ENCODE results near the gene EHHADH.

EHHADH gene

DNA sequence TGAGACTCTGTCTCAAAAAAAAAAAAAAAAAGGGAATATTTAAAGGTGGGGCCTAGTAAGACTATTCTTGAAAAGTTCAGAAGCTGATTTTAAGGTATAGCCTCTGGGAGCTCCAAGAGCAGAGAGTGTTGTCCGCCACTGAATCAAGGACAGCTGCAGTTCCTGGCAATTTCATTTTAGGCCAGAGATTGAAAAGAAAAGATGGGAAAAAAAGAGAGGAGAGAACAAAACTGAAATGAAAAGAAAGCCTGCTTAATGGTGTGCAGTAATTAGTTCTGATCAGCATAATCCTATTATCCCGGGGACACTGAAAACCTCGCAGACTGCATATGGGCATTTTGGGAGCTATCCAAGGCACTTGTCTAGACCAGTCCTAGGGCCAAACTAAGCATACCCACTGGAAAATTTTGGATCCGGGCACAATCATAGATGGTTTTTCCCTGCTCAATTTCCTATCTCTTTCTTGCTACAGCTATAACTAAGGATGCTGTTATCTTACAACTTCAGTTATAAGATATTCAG is 43.2 kb downstream of the EHHADH start:
- H3K4me2 ChIP-seq (ENCODE audit: low read length) = no peak overlapping the region
- no peaks in the 10 kb centered on the region for H3K27me3 ChIP-seq (ENCODE audit: insufficient read depth, low read length)
- H2BK5ac ChIP-seq (ENCODE audit: low read depth, low read length, poor library complexity) = no peak overlapping the region
- H4K91ac ChIP-seq (ENCODE audit: low read depth, low read length) = no peak overlapping the region
- no peak overlapping the region for H3K14ac ChIP-seq (ENCODE audit: low read length)
- no peaks in the 10 kb centered on the region for H3K79me2 ChIP-seq (ENCODE audit: control insufficient read depth, insufficient read depth, low read length, poor library complexity)
- H2AFZ ChIP-seq (ENCODE audit: insufficient read depth, low read length, poor library complexity) = no peak overlapping the region
- no peaks in the 10 kb centered on the region for H3K4me1 ChIP-seq (ENCODE audit: control insufficient read depth in 1 of 2, insufficient read depth in 2 of 2, low read length in 2 of 2)
- no peak overlapping the region for H3K9ac ChIP-seq (ENCODE audit: low read length)
- H4K8ac ChIP-seq (ENCODE audit: low read depth, low read length) = no peak overlapping the region
- H3K4me3 ChIP-seq (ENCODE audit: low read depth, low read length) = no peak overlapping the region
- H2BK12ac ChIP-seq (ENCODE audit: low read length) = no peak overlapping the region
- no peaks in the 10 kb centered on the region for H3K79me1 ChIP-seq (ENCODE audit: low read length)
- H4K12ac ChIP-seq (ENCODE audit: low read depth, low read length) = no peak overlapping the region
- no peak overlapping the region for H3K18ac ChIP-seq (ENCODE audit: low read length)
- H2BK120ac ChIP-seq (ENCODE audit: insufficient read depth, low read length, poor library complexity) = no peak overlapping the region
- H3K27ac ChIP-seq (ENCODE audit: low read depth, low read length) = no peak overlapping the region
- DNase-seq = no peak
- no peaks in the 10 kb centered on the region for H3K9me3 ChIP-seq (ENCODE audit: insufficient read depth, low read depth, low read length)
- no CpG with 5 or more reads among the region's 4 CpGs for WGBS (ENCODE audit: extremely low coverage, insufficient coverage, insufficient read length)
- H3K4ac ChIP-seq (ENCODE audit: low read depth, low read length) = no peak overlapping the region
- no peak overlapping the region for H2AK5ac ChIP-seq (ENCODE audit: low read length)
- H3K36me3 ChIP-seq (ENCODE audit: control insufficient read depth in 1 of 2, insufficient read depth in 2 of 2, low read length in 2 of 2) = no peaks in the 10 kb centered on the region
- no peak overlapping the region for H3K23ac ChIP-seq (ENCODE audit: low read length)

DNA sequence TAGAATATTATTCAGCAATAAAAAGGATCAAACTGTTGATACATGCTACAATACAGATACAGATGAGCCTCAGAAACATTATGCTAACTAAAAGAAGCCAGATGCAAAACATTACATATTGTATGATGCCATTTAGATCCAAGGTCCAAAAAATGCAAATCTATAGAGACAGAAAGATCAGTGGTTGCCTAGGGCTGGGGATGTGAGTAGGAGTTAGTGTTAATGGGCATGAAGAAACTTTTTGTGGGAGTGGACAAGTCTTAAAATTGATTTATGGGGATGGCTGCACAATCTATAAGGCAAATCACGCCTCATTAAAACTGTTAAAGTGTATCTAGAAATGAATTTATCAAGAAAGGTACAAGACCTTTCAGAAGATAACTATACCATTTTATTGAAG is 45.0 kb downstream of the EHHADH start:
- Histone ChIP-seq H3K4me2 (ENCODE audit: low read length) (no peak overlapping the region), H3K79me2 (ENCODE audit: control insufficient read depth, insufficient read depth, low read length, poor library complexity) (no peaks in the 10 kb centered on the region), H2BK12ac (ENCODE audit: low read length) (no peak overlapping the region), H4K12ac (ENCODE audit: low read depth, low read length) (no peak overlapping the region), H3K14ac (ENCODE audit: low read length) (no peak overlapping the region), H2AK5ac (ENCODE audit: low read length) (no peak overlapping the region), H3K4me3 (ENCODE audit: low read depth, low read length) (no peak overlapping the region), H2BK5ac (ENCODE audit: low read depth, low read length, poor library complexity) (no peak overlapping the region), H3K4ac (ENCODE audit: low read depth, low read length) (no peak overlapping the region), H4K91ac (ENCODE audit: low read depth, low read length) (no peak overlapping the region), H4K8ac (ENCODE audit: low read depth, low read length) (no peak overlapping the region), H3K18ac (ENCODE audit: low read length) (no peak overlapping the region), H3K9me3 (ENCODE audit: insufficient read depth, low read depth, low read length) (no peaks in the 10 kb centered on the region), H3K79me1 (ENCODE audit: low read length) (no peaks in the 10 kb centered on the region), H3K36me3 (ENCODE audit: control insufficient read depth in 1 of 2, insufficient read depth in 2 of 2, low read length in 2 of 2) (no peaks in the 10 kb centered on the region), H2BK120ac (ENCODE audit: insufficient read depth, low read length, poor library complexity) (no peak overlapping the region), H3K27ac (ENCODE audit: low read depth, low read length) (no peak overlapping the region), H2AFZ (ENCODE audit: insufficient read depth, low read length, poor library complexity) (no peak overlapping the region), H3K9ac (ENCODE audit: low read length) (no peak overlapping the region), H3K23ac (ENCODE audit: low read length) (no peak overlapping the region), H3K27me3 (ENCODE audit: insufficient read depth, low read length) (no peaks in the 10 kb centered on the region), H3K4me1 (ENCODE audit: control insufficient read depth in 1 of 2, insufficient read depth in 2 of 2, low read length in 2 of 2) (no peaks in the 10 kb centered on the region)
- DNase-seq = no peak
- no CpG with 5 or more reads among the region's 1 CpG for WGBS (ENCODE audit: extremely low coverage, insufficient coverage, insufficient read length)

DNA sequence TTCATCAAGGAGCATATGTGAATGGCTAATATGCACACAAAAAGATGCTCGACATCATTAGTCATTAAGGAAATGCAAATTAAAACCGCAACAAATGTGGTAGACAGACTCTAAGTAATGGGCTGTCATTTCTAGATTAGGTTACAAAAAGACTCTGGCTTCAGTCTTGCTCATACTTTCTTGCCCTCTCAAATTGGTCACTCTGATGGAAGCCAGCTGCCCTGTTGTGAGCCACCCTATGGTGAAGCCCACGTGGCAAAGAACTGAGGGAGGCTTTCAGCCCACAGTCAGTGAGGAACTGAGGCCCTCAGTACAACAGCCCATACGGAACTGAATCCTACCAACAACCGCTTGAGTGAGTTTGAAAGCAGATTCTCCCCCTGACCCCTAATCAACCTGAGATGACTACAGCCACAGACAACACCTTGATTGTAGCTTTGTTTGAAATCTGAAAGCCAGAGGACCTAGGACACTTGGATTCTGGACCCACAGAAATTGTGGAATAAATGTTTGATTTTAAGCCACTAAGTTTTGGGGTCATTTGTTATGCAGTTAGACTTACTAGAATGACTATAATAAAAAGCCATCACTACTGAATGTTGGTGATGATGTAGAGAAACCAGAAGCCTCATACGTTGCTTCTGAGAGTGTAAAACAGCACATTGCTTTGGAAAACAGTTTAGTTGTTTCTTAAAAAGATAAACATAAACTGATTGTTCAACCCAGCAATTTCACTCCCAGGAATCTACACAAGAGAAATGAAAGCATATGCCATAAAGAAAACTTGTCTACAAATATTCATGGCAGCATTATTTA is 45.7 kb downstream of the EHHADH start:
- Histone ChIP-seq H3K4me2 (ENCODE audit: low read length) (no peak overlapping the region), H3K9me3 (ENCODE audit: insufficient read depth, low read depth, low read length) (no peaks in the 10 kb centered on the region), H2AFZ (ENCODE audit: insufficient read depth, low read length, poor library complexity) (no peak overlapping the region), H3K79me1 (ENCODE audit: low read length) (no peaks in the 10 kb centered on the region), H3K4ac (ENCODE audit: low read depth, low read length) (no peak overlapping the region), H2BK120ac (ENCODE audit: insufficient read depth, low read length, poor library complexity) (no peak overlapping the region), H3K14ac (ENCODE audit: low read length) (no peak overlapping the region), H3K36me3 (ENCODE audit: control insufficient read depth in 1 of 2, insufficient read depth in 2 of 2, low read length in 2 of 2) (no peaks in the 10 kb centered on the region), H4K8ac (ENCODE audit: low read depth, low read length) (no peak overlapping the region), H2BK5ac (ENCODE audit: low read depth, low read length, poor library complexity) (no peak overlapping the region), H3K27ac (ENCODE audit: low read depth, low read length) (no peak overlapping the region), H4K12ac (ENCODE audit: low read depth, low read length) (no peak overlapping the region), H2AK5ac (ENCODE audit: low read length) (no peak overlapping the region), H3K23ac (ENCODE audit: low read length) (no peak overlapping the region), H4K91ac (ENCODE audit: low read depth, low read length) (no peak overlapping the region), H3K79me2 (ENCODE audit: control insufficient read depth, insufficient read depth, low read length, poor library complexity) (no peaks in the 10 kb centered on the region), H2BK12ac (ENCODE audit: low read length) (no peak overlapping the region), H3K4me3 (ENCODE audit: low read depth, low read length) (no peak overlapping the region), H3K27me3 (ENCODE audit: insufficient read depth, low read length) (no peaks in the 10 kb centered on the region), H3K9ac (ENCODE audit: low read length) (no peak overlapping the region), H3K4me1 (ENCODE audit: control insufficient read depth in 1 of 2, insufficient read depth in 2 of 2, low read length in 2 of 2) (no peaks in the 10 kb centered on the region), H3K18ac (ENCODE audit: low read length) (no peak overlapping the region)
- DNase-seq = no peak
- no CpG with 5 or more reads among the region's 6 CpGs for WGBS (ENCODE audit: extremely low coverage, insufficient coverage, insufficient read length)

DNA sequence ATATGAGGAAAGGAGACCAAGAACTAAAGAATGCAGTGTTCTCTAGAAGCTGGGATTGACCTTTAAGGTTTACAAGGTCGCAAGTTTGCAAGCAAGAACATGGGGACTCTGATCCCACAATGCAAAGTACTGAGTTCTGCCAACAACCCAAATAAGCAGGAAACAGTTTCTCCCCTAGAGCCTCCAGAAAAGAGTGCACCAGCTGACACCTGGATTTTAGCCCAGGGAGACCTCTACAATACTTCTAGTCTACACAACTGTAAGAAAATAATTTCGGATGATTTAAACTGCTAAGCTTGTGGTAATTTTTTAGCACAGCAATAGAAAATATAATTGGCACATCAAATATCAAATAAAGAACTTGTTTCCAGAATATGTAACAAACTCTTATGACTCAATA is 46.4 kb downstream of the EHHADH start:
- Histone ChIP-seq H3K18ac (ENCODE audit: low read length) (no peak overlapping the region), H3K79me2 (ENCODE audit: control insufficient read depth, insufficient read depth, low read length, poor library complexity) (no peaks in the 10 kb centered on the region), H3K9ac (ENCODE audit: low read length) (no peak overlapping the region), H2AFZ (ENCODE audit: insufficient read depth, low read length, poor library complexity) (no peak overlapping the region), H3K4ac (ENCODE audit: low read depth, low read length) (no peak overlapping the region), H3K9me3 (ENCODE audit: insufficient read depth, low read depth, low read length) (no peaks in the 10 kb centered on the region), H3K27me3 (ENCODE audit: insufficient read depth, low read length) (no peaks in the 10 kb centered on the region), H4K8ac (ENCODE audit: low read depth, low read length) (no peak overlapping the region), H3K4me1 (ENCODE audit: control insufficient read depth in 1 of 2, insufficient read depth in 2 of 2, low read length in 2 of 2) (no peaks in the 10 kb centered on the region), H4K12ac (ENCODE audit: low read depth, low read length) (no peak overlapping the region), H4K91ac (ENCODE audit: low read depth, low read length) (no peak overlapping the region), H3K79me1 (ENCODE audit: low read length) (no peaks in the 10 kb centered on the region), H3K4me2 (ENCODE audit: low read length) (no peak overlapping the region), H3K4me3 (ENCODE audit: low read depth, low read length) (no peak overlapping the region), H2AK5ac (ENCODE audit: low read length) (no peak overlapping the region), H3K14ac (ENCODE audit: low read length) (no peak overlapping the region), H2BK12ac (ENCODE audit: low read length) (no peak overlapping the region), H3K23ac (ENCODE audit: low read length) (no peak overlapping the region), H3K36me3 (ENCODE audit: control insufficient read depth in 1 of 2, insufficient read depth in 2 of 2, low read length in 2 of 2) (no peaks in the 10 kb centered on the region), H2BK120ac (ENCODE audit: insufficient read depth, low read length, poor library complexity) (no peak overlapping the region), H2BK5ac (ENCODE audit: low read depth, low read length, poor library complexity) (no peak overlapping the region), H3K27ac (ENCODE audit: low read depth, low read length) (no peak overlapping the region)
- WGBS (ENCODE audit: extremely low coverage, insufficient coverage, insufficient read length) = no CpG with 5 or more reads among the region's 2 CpGs
- DNase-seq = no peak
